Right lobe of liver (tissue), 6 donors: ENCODE data around the gene SMIM38. TPM values are rescaled to one million over a fixed set of nuclear protein-coding genes. Genes with fewer than 3 reads are reported as not detected.

Experiments used
- ATAC-seq, 4 donors: fragments of 200-7000 bp; cut with Tn5 transposase; one replicate each; pipeline ENCODE4 v1.9.1; 2020; ENCODE audit warnings: mild to moderate bottlenecking in 4 of 4, moderate library complexity in 4 of 4
- DNase-seq, 3 donors: peaks; one replicate each; pipeline ENCODE4 v3.0.0-alpha.2; 2020
- H3K27ac ChIP-seq, 3 donors: fragments of 200-600 bp; one replicate each; pipeline ENCODE4 v1.8.0; 2022
- H3K27me3 ChIP-seq, 2 donors: fragments of 200-600 bp; one replicate each; pipeline ENCODE4 v1.8.0; 2022
- H3K36me3 ChIP-seq, 4 donors: fragments of 200-600 bp; sonication (generic) in 1 of 4; one replicate each; pipeline versions ENCODE4 v1.5.1 to v1.8.0; 2017 to 2022; ENCODE audit warnings: control low read depth in 1 of 4
- H3K4me1 ChIP-seq, 4 donors: fragments of 200-600 bp; sonication (generic) in 1 of 4; one replicate each; pipeline versions ENCODE4 v1.5.1 to v1.8.0; 2017 to 2022; ENCODE audit warnings: control low read depth in 1 of 4
- H3K4me3 ChIP-seq, 3 donors: fragments of 200-600 bp; one replicate each; pipeline ENCODE4 v1.8.0; 2022
- H3K9me3 ChIP-seq, 4 donors: fragments of 200-600 bp; sonication (generic) in 1 of 4; one replicate each; pipeline versions ENCODE4 v1.5.1 to v1.8.0; 2017 to 2022; ENCODE audit warnings: control low read depth in 1 of 4
- POLR2A ChIP-seq: fragments of 450-650 bp; IDR thresholded peaks from one replicate; pipeline ENCODE4 v1.6.1; 2017; ENCODE audit warnings: antibody characterized with exemption, mild to moderate bottlenecking
- WGBS: methylation state at CpG from one replicate; pipeline ENCODE4 v1.1.6; 2018; ENCODE audit warnings: low coverage, low lambda C conversion rate; ENCODE audit not compliant: insufficient coverage; ENCODE audit errors: missing lambda C conversion rate; 5-methylcytosine and 5-hydroxymethylcytosine counted together
- intact Hi-C, 2 donors: fragments of 100-400 bp; cut with DNase I; formaldehyde crosslinking; loops; one replicate each; pipeline versions ENCODE4 v1.11.2 to v1.14.1; 2022
- total RNA-seq, 6 experiments: library from RNA; depleted of rRNA in 2 of 6; stranded (reverse); fragments of >200 nt in 2 of 6; fragmentation: NEBNext Ultra II Directional in 3 of 6; extraction: Animal tissue kit (Norgen Biotek cat#: 25700) in 3 of 6; gene quantifications; one replicate each; pipeline versions ENCODE4 v1.1.0 to v1.2.4, GENCODE V29; 2016 to 2023
- TF ChIP-seq, protein P1 (sequence below), 4 donors: fragments of 200-600 bp in 3 of 4; fragments of 450-650 bp in 1 of 4; IDR thresholded peaks; one replicate each; pipeline versions ENCODE4 v1.5.1 to v1.8.0; 2016 to 2022; ENCODE audit warnings: antibody characterized with exemption in 4 of 4, mild to moderate bottlenecking in 2 of 4
- donor health status: DM: no; HTN: yes; CAD: no.
- donor health status: DM: no; HTN: no; CAD: no.
- donor health status: DM: no; HTN: no; CAD: no.
- donor health status: DM: no; HTN: yes; CAD: no.
- donor health status: DM: no; HTN: yes; CAD: no.

SMIM38 gene
- total RNA-seq, 6 experiments from 2014 or later: not detected

DNA sequence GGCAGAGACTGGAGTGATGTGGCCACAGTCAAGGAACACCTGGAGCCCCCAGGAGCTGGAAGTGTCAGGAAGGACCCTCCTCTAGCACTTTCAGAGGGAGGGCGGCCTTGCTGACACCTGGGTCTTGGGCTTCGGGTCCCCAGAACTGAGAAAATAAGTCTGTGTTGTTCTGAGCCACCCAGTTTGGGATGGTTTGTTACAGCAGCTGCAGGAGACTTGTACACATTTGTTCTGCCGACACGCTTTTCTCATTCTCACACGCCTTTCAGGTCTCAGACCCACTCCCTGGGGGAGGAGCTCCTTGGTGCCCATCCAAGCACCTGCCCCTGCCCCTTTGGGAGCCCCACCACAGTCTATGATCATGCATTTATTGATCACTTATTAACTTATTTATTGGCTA lies 47.2 kb upstream of the SMIM38 start:
- Histone ChIP-seq H3K4me3 (no peak overlapping the region), H3K36me3 (no peaks in the 10 kb centered on the region), H3K27ac (no peak overlapping the region), H3K4me1 (no peaks in the 10 kb centered on the region), H3K27me3 (no peaks in the 10 kb centered on the region), H3K9me3 (no peaks in the 10 kb centered on the region)
- ATAC-seq (no peak), DNase-seq (peak in 1 of 3 donors; percentile 16)
- intact Hi-C loops: loop anchor here in 1 of 2 donors (5.0 kb wide), 1 partner anchor 549 kb away; no protein-coding TSS in a partner anchor
- WGBS: 76% methylated on average over 2 of the region's 5 CpGs
- TF ChIP-seq, protein P1, sequence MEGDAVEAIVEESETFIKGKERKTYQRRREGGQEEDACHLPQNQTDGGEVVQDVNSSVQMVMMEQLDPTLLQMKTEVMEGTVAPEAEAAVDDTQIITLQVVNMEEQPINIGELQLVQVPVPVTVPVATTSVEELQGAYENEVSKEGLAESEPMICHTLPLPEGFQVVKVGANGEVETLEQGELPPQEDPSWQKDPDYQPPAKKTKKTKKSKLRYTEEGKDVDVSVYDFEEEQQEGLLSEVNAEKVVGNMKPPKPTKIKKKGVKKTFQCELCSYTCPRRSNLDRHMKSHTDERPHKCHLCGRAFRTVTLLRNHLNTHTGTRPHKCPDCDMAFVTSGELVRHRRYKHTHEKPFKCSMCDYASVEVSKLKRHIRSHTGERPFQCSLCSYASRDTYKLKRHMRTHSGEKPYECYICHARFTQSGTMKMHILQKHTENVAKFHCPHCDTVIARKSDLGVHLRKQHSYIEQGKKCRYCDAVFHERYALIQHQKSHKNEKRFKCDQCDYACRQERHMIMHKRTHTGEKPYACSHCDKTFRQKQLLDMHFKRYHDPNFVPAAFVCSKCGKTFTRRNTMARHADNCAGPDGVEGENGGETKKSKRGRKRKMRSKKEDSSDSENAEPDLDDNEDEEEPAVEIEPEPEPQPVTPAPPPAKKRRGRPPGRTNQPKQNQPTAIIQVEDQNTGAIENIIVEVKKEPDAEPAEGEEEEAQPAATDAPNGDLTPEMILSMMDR (IDR thresholded peaks at IDR 0.05): no peak

DNA sequence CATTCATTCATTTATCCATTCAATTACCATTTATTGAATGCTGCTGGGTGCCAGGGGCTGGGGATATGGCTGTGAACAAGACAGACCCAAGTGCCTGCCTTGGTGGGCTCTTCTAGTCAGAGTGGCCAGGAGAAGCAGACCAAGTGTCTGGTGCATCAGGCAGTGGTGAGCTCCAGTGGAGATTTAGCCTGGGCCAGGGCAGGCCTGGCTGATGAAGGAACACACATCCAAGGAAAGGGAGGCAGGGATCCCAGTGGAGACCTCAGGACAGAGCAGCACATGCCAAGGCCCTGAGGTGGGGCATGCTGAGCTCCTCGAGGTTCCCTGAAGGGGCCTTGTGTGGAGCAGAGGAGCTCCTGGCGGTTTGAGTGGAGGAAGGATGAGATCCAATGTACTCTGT lies 46.6 kb upstream of the SMIM38 start:
- ATAC-seq: no peak
- no peaks in the 10 kb centered on the region for H3K9me3 ChIP-seq
- TF ChIP-seq POLR2A: no peak
- intact Hi-C loops: loop anchor here in 1 of 2 donors (5.0 kb wide), 1 partner anchor 548 kb away; no protein-coding TSS in a partner anchor
- H3K4me1 ChIP-seq: no peaks in the 10 kb centered on the region
- 100% methylated on average over 1 of the region's 2 CpGs for WGBS
- H3K27ac ChIP-seq: no peak overlapping the region
- no peak overlapping the region for H3K4me3 ChIP-seq
- DNase-seq: peak in 1 of 3 donors; percentile 17
- no peaks in the 10 kb centered on the region for H3K27me3 ChIP-seq
- no peaks in the 10 kb centered on the region for H3K36me3 ChIP-seq

DNA sequence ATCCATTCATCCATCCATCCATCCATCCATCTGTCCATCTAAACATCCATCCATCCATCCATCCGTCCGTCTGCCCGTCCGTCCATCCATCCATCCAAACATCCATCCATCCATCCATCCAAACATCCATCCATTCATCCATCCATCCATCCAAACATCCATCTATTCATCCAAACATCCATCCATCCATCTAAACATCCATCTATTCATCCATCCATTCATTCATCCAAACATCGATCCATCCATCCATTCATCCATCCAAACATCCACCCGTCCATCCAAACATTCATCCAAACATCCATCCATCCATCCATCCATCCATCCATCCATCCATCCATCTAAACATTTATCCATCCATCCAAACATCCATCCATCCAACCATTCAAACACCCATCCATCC lies 45.3 kb upstream of the SMIM38 start:
- intact Hi-C loops: no loop called here
- WGBS: 61% methylated on average over 6 of the region's 6 CpGs
- no peak for DNase-seq

DNA sequence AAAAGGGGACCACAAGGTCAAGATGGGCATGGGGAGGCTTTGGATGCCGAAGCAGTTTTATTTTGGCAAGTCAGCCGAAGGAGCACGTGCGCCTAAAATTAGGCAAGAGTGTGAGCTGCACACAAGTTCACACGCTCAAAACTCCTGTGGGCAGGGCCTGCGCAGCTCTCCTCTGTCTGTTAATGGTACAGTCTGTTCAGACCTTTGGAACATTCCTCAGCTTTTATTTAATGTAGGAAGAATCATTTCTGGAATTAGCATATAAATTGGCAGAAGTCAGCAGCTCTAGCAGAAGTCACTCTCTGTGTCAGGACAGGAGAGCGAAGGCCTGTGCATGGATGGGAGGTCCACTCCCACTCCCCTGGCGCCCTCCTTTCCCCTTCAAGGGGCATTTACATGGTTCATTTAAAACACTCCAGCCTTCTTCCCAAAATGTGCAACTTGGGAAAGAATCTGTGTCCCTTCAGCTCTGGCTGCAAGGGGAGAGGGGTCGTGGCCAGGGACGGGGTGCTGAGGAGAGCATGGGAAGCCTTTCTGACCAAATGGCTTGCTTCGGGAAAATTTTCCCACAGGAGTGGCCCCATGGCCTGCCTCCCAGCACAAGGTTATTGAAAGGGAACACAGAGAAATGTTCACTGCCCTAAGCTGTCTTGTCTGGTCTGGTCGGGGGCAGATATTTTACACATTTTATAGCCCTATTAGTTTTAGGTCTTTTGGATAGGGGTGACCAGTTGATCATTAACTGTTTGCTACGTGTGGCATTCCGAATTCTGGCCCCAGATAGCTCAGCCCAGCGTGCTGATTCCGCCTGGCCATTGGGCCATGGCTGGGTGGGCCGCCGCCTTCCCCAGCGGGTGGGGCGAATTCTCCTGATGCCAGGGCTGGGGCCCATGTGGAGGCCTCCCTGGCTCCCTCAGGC lies 43.9 kb upstream of the SMIM38 start:
- H3K27ac ChIP-seq: no peak overlapping the region
- H3K36me3 ChIP-seq: no peaks in the 10 kb centered on the region
- ATAC-seq (no peak), DNase-seq (peak in 1 of 3 donors; percentile 26)
- intact Hi-C loops: no loop called here
- no peak overlapping the region for H3K4me3 ChIP-seq
- TF ChIP-seq, protein P1 (IDR thresholded peaks at IDR 0.05): no peak
- TF ChIP-seq POLR2A: no peak
- no peaks in the 10 kb centered on the region for H3K27me3 ChIP-seq
- H3K9me3 ChIP-seq: no peaks in the 10 kb centered on the region
- WGBS: 74% methylated on average over 2 of the region's 20 CpGs
- H3K4me1 ChIP-seq: peaks cover 0 to 9% (median 0%) of the 10 kb centered on the region in 4 donors

More for the DNA sequence above, 45.3 kb upstream of the SMIM38 start:
- ATAC-seq: no peak
- Histone ChIP-seq H3K36me3 (no peaks in the 10 kb centered on the region), H3K9me3 (no peaks in the 10 kb centered on the region), H3K4me1 (peaks cover 0 to 8% (median 0%) of the 10 kb centered on the region in 4 donors), H3K27ac (no peak overlapping the region), H3K27me3 (no peaks in the 10 kb centered on the region), H3K4me3 (no peak overlapping the region)
- TF ChIP-seq, protein P1 (IDR thresholded peaks at IDR 0.05): no peak
- TF ChIP-seq POLR2A: no peak

DNA sequence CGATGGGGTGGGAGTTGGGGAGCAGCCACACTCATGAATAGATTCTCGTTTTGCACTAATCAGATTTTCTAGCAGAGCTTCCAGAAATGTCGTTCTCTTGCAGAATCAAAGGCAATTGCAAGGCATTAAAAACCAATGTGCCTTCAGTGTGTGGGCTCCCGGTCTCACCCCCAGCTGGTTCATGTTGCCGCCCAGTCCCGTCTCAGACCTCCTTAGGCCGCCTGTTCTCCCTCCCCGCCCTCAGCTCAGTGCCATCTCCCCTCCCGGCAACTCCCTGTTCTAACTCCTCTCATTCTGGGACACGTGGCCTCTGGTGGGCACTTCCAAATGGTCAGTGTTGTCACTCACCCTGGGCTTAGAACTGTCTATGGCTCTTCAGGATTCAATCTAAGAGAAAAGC lies 42.5 kb upstream of the SMIM38 start:
- Histone ChIP-seq H3K9me3 (no peaks in the 10 kb centered on the region), H3K27ac (no peak overlapping the region), H3K4me1 (peaks cover 0 to 9% (median 0%) of the 10 kb centered on the region in 4 donors), H3K36me3 (no peaks in the 10 kb centered on the region), H3K27me3 (no peaks in the 10 kb centered on the region), H3K4me3 (no peak overlapping the region)
- TF ChIP-seq, protein P1 (IDR thresholded peaks at IDR 0.05): no peak
- TF ChIP-seq POLR2A: no peak
- intact Hi-C loops: no loop called here
- ATAC-seq (no peak), DNase-seq (peak in 1 of 3 donors; percentile 36)
- WGBS: 79% methylated on average over 6 of the region's 10 CpGs
